ENCODE results near the gene MBNL1. TPM values are rescaled to one million over a fixed set of nuclear protein-coding genes. Genes with fewer than 3 reads are reported as not detected.
A peak's percentile ranks its signal among the peaks of the same experiment; 100 is the strongest.

MBNL1 gene
- total RNA-seq, 1 donor from 2014 or later = 311 TPM

DNA sequence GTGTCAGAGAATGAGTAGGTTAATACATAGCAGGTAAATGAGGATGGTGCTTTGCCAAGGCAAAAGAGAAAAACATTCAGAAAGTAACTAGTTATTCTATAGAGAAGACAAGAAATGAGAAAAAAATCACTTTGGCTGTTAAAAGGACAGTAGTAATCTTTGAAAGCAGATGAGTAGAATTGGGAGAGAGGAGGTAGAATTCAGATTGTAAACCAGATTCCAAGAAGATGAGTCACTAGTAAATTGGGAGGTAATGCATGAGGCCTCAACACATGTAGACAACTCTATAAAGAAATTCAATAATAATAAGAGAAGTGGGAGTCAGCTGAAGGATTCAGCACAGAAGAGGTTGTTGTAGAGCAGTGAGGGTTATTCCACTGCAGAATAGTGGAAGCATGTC is 81.4 kb downstream of the MBNL1 start:
- Histone ChIP-seq H3K4me3 (no peak overlapping the region), H3K36me3 (no peaks in the 10 kb centered on the region), H3K4me1 (peaks cover 64% of the 10 kb centered on the region), H3K27ac (no peak overlapping the region), H3K27me3 (no peaks in the 10 kb centered on the region), H3K9me3 (no peaks in the 10 kb centered on the region)
- DNase-seq (ENCODE audit: extremely low spot score in 2 of 2) = no peak
- no peak for TF ChIP-seq POLR2AphosphoS5 (IDR thresholded peaks at IDR 0.05; ENCODE audit: insufficient read depth in 1 of 2, low read depth in 1 of 2)
- TF ChIP-seq, protein P1, sequence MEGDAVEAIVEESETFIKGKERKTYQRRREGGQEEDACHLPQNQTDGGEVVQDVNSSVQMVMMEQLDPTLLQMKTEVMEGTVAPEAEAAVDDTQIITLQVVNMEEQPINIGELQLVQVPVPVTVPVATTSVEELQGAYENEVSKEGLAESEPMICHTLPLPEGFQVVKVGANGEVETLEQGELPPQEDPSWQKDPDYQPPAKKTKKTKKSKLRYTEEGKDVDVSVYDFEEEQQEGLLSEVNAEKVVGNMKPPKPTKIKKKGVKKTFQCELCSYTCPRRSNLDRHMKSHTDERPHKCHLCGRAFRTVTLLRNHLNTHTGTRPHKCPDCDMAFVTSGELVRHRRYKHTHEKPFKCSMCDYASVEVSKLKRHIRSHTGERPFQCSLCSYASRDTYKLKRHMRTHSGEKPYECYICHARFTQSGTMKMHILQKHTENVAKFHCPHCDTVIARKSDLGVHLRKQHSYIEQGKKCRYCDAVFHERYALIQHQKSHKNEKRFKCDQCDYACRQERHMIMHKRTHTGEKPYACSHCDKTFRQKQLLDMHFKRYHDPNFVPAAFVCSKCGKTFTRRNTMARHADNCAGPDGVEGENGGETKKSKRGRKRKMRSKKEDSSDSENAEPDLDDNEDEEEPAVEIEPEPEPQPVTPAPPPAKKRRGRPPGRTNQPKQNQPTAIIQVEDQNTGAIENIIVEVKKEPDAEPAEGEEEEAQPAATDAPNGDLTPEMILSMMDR (IDR thresholded peaks at IDR 0.05) = no peak
- intact Hi-C loops (cut with DNase I) = no loop called here

DNA sequence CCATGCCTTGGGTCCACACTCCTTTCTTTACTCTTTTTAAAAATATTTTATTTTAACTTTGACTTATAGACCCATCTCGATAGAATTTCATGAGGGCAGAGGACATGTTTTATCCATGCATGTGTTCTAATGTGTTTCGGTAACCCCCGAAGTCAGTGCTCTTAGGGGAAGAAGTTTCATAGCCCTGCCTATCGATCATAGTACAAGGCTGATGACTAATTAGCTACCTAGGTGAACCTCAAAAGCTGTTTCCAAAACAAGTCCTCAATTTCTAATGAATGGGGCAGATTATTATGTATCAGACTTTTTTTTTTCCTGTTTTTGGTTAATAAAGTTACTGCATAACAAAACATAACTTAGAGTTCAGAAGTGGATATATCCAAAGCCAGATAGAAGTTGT is 82.0 kb downstream of the MBNL1 start:
- no peaks in the 10 kb centered on the region for H3K9me3 ChIP-seq
- H3K27ac ChIP-seq = no peak overlapping the region
- no peaks in the 10 kb centered on the region for H3K27me3 ChIP-seq
- intact Hi-C loops (cut with DNase I) = no loop called here
- H3K4me1 ChIP-seq = peaks cover 57% of the 10 kb centered on the region
- H3K36me3 ChIP-seq = no peaks in the 10 kb centered on the region
- no peak overlapping the region for H3K4me3 ChIP-seq
- TF ChIP-seq POLR2AphosphoS5 (IDR thresholded peaks at IDR 0.05; ENCODE audit: insufficient read depth in 1 of 2, low read depth in 1 of 2) (no peak), POLR2A (IDR thresholded peaks at IDR 0.05) (no peak)
- TF ChIP-seq, protein P1 (IDR thresholded peaks at IDR 0.05) = no peak
- DNase-seq (ENCODE audit: extremely low spot score in 2 of 2) = no peak

DNA sequence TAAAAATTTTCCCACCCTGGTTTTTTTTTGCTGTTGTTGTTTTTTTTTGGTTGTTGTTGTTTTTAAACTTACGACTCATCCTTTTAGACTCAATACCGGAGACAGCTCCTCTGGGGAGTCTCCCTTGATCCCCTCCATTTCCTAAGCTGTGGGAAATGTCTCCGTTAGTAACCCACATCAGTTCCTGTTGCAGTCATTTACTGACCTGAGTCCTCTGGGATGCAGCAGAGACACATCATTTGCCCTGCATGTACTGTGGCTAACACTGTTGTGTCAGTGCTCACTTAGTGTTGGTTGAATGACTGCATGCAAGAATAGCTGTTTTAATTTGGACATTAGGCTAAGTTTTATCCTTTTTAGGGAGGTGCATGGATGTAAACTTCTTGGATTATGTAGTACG is 83.8 kb downstream of the MBNL1 start:
- Histone ChIP-seq H3K27me3 (no peaks in the 10 kb centered on the region), H3K36me3 (no peaks in the 10 kb centered on the region), H3K9me3 (no peaks in the 10 kb centered on the region), H3K4me3 (no peak overlapping the region), H3K4me1 (peaks cover 54% of the 10 kb centered on the region), H3K27ac (no peak overlapping the region)
- intact Hi-C loops (cut with DNase I) = no loop called here
- TF ChIP-seq POLR2AphosphoS5 (IDR thresholded peaks at IDR 0.05; ENCODE audit: insufficient read depth in 1 of 2, low read depth in 1 of 2) = no peak
- no peak for TF ChIP-seq POLR2A (IDR thresholded peaks at IDR 0.05)
- TF ChIP-seq, protein P1 (IDR thresholded peaks at IDR 0.05) = no peak
- DNase-seq (ENCODE audit: extremely low spot score in 2 of 2) = no peak

DNA sequence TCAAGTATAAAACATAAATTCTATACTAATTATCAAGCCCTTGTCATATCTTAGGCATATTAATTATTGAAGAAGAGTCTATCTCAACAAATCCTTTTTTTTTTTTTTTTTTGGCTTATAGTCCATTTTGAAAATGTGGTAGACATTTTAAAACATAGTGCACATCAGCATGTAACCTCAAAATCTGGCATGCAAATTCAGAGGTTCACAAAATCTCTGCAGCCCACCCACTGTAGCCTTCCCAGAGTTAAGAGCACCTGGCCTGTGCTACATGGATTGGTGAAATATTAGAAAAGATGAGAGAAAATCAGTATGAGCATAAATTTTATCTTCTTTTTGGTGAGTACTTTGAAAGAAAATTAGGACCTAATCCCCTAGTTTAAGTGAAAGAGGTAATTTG is 84.8 kb downstream of the MBNL1 start:
- H3K9me3 ChIP-seq = no peaks in the 10 kb centered on the region
- no peak overlapping the region for H3K4me3 ChIP-seq
- no peak overlapping the region for H3K27ac ChIP-seq
- no peak for TF ChIP-seq POLR2AphosphoS5 (IDR thresholded peaks at IDR 0.05; ENCODE audit: insufficient read depth in 1 of 2, low read depth in 1 of 2)
- TF ChIP-seq POLR2A (IDR thresholded peaks at IDR 0.05) = no peak
- TF ChIP-seq, protein P1 (IDR thresholded peaks at IDR 0.05) = no peak
- no peaks in the 10 kb centered on the region for H3K36me3 ChIP-seq
- H3K27me3 ChIP-seq = no peaks in the 10 kb centered on the region
- intact Hi-C loops (cut with DNase I) = no loop called here
- no peak for DNase-seq (ENCODE audit: extremely low spot score in 2 of 2)
- peaks cover 54% of the 10 kb centered on the region for H3K4me1 ChIP-seq

DNA sequence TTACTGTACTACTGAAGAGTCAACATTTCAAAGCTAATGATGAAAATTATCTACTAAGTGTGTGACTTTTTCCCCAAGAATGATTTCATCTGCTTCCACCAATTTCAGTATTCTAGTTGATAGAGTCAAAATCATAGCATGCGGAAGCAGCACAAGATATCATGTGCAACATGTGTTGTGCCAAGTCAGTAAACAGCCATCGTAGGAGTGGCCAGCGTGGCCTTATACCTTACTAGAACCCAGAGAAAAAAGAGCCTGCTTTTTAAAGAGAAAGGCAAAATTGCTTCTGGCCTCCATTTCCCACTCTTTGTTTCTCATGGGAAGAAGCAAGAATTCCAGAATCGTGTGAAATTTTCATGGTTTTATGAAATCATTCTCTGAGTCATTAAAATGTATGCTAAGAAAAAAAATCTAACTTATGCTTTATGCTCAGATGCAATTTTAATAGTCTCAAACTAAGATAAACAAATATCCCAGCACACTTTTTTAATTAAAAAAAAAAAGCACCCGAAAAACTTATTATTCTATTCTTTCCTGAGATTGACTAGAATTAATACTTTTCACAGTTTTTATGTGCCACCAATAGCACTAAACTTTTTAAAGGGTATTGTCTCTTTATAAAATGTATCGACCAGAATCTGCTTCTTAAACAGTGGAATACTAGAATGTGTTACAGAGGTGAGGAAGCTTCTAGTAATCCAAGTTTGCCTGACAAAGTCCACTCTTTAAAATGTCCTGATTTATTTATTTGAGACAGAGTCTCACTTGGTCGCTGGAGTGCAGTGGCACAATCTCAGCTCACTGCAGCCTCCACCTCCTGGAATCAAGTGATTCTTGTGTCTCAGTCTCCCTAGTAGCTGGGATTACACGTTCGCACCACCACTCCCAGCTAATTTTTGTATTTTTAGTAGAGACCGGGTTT is 87.3 kb downstream of the MBNL1 start:
- no peaks in the 10 kb centered on the region for H3K9me3 ChIP-seq
- intact Hi-C loops (cut with DNase I) = no loop called here
- TF ChIP-seq POLR2A (IDR thresholded peaks at IDR 0.05) (no peak), POLR2AphosphoS5 (IDR thresholded peaks at IDR 0.05; ENCODE audit: insufficient read depth in 1 of 2, low read depth in 1 of 2) (no peak)
- TF ChIP-seq, protein P1 (IDR thresholded peaks at IDR 0.05) = no peak
- no peak for DNase-seq (ENCODE audit: extremely low spot score in 2 of 2)
- peak overlapping the region; percentile 22 for H3K27ac ChIP-seq
- no peaks in the 10 kb centered on the region for H3K36me3 ChIP-seq
- H3K4me3 ChIP-seq = no peak overlapping the region
- H3K4me1 ChIP-seq = peaks cover 53% of the 10 kb centered on the region
- no peaks in the 10 kb centered on the region for H3K27me3 ChIP-seq

Data from vagina (tissue), 2 donors.